D721Med (cell line): ENCODE results near the gene MEPCE.
A peak's percentile ranks its signal among the peaks of the same experiment; 100 is the strongest.

Experiments used
- DNase-seq: peaks from one replicate; pipeline ENCODE4 v3.0.0; 2011; ENCODE audit warnings: low spot score; ENCODE audit not compliant: insufficient read length
- FAIRE-seq: peaks from 2 replicates; lab custom pipeline; 2011; peaks lifted over from hg19 to GRCh38; lab: Jason Lieb, UNC
- CTCF ChIP-seq: IDR thresholded peaks from 2 replicates; pipeline ENCODE4 v1.5.1; 2012; ENCODE audit warnings: mild to moderate bottlenecking, control low read depth; ENCODE audit not compliant: insufficient read depth; ENCODE audit errors: missing control alignments

The MEPCE gene

GRCh38 chr7:100425347-100425746 is 4.3 kb upstream of the MEPCE start:
- TF ChIP-seq CTCF = no peak
- DNase-seq (no peak), FAIRE-seq (no peak)

DNA sequence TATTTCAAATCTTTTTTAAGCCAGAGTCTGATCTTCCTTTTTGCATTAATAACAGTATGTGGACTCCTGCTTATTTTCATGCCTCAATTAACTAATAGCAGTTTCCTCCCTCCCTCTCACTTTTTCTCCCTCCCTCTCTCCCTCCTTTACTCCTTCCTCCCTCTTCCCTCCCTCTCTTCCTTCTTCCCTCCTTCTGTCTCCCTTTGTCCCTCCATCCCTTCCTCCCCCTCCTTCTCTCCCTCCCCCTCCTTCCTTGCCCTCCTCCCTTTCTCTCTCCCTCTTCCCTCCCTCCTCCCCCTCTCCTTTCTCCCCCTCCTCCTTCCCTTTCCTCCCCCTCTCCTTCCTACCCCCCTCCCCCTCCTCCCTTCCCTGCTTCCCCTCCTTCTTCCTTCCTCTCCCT is 3.1 kb upstream of the MEPCE start:
- no peak for FAIRE-seq

DNA sequence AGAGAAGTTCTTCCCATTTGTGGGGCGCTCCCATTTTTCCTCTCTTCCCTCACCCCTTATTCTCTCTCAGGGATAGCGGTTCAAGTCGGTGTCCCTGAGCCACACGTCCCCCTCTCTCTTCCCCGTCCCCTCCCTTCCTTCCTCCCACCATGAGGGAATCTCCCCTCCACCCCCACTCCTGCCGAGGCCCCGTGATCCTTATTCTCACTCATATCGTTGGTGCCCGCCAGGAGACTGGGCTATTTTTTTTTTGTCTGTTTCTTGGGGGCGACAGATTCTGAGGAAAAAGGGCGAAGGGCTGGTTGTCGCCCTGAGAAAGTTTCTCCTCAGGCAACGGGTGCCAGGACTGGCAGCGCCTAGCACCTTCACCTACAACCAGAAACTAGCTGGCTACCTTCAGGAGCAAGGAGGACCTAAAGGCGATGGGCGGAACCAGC is 1.9 kb upstream of the MEPCE start:
- DNase-seq (no peak), FAIRE-seq (no peak)
- no peak for TF ChIP-seq CTCF

More for the DNA sequence above, 3.1 kb upstream of the MEPCE start:
- no peak for DNase-seq
- TF ChIP-seq CTCF = no peak

GRCh38 chr7:100428199-100428966 is 1.2 kb upstream of the MEPCE start, which contains the start of gene ZCWPW1:
Gene ZCWPW1, minus strand, starts transcription at chr7:100428703. Its CDS starts 8,054 bp downstream, at chr7:100420649.
- TF ChIP-seq CTCF = no peak
- FAIRE-seq = no peak
- DNase-seq = peak; percentile 64

GRCh38 chr7:100428967-100429636 is 529 bp upstream of the MEPCE start:
- no peak for TF ChIP-seq CTCF
- peak; percentile 74 for DNase-seq
- FAIRE-seq = no peak

GRCh38 chr7:100430493-100431285 is 1.1 kb downstream of the MEPCE start:
- DNase-seq = no peak
- no peak for FAIRE-seq
- no peak for TF ChIP-seq CTCF
